Measurements from ENCODE around the gene SLC12A3. TPM values are rescaled to one million over a fixed set of nuclear protein-coding genes. Genes with fewer than 3 reads are reported as not detected.

Gene SLC12A3
- total RNA-seq, 1 experiment from 2014 or later: not detected

DNA sequence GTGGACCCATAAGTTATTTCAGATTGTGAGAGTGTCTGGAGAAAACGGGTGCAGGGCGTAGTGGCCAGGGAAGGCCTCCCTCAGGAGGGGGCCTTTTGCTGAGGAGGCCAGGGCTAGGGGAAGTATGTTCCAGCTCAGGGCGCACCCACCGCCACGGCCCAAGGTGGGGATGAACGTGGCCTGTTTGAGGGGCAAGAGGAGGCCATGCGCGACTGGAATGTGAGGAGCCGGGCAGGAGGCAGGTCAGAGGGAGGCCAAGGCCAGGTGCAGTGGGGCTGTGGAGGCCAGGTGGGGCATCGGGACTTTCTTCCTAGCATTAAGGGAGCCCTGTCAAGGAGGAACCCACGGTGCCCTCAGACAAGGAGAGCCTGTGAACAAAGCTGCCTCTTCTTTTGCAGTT, 26.7 kb downstream of the SLC12A3 start:
- no peak for ATAC-seq

DNA sequence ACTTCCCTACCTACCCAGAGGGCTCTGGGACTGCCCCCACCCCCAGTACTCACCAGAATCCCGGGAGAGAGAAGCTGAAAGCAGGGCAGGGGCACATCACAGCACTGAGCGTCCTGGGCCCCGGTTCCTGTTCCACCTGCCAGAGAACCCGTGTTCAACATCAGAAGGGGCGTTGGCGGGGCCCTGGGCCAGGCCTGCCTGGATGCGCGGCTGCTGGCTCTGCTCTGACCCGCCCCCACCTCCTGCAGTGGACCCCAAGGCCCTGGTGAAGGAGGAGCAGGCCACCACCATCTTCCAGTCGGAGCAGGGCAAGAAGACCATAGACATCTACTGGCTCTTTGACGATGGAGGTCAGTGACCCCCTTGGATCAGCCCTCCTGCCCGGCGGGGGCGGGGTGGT, 27.7 kb downstream of the SLC12A3 start:
- no peaks in the 10 kb centered on the region for H3K27me3 Mint-ChIP-seq (ENCODE audit: low read depth)
- H3K4me1 Mint-ChIP-seq: no peaks in the 10 kb centered on the region
- ChIA-PET POLR2A (no interaction called here), CTCF (interaction anchor here (2.2 kb wide), 1 partner anchor 23 kb away, joined by 8 read pairs; no protein-coding TSS in a partner anchor)
- no peaks in the 10 kb centered on the region for H3K9me3 Mint-ChIP-seq
- H3K27ac Mint-ChIP-seq: no peak overlapping the region
- no peaks in the 10 kb centered on the region for H3K36me3 Mint-ChIP-seq
- DNase-seq (ENCODE audit: low spot score): no peak
- H3K4me3 Mint-ChIP-seq: no peak overlapping the region
- no peak for ATAC-seq
- TF ChIP-seq, protein P1, sequence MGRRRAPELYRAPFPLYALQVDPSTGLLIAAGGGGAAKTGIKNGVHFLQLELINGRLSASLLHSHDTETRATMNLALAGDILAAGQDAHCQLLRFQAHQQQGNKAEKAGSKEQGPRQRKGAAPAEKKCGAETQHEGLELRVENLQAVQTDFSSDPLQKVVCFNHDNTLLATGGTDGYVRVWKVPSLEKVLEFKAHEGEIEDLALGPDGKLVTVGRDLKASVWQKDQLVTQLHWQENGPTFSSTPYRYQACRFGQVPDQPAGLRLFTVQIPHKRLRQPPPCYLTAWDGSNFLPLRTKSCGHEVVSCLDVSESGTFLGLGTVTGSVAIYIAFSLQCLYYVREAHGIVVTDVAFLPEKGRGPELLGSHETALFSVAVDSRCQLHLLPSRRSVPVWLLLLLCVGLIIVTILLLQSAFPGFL (CRISPR knock-in tag; IDR thresholded peaks at IDR 0.05; ENCODE audit: borderline replicate concordance): no peak
- TF ChIP-seq CREB1 (CRISPR knock-in tag; IDR thresholded peaks at IDR 0.05) (no peak), SMAD3 (CRISPR knock-in tag; IDR thresholded peaks at IDR 0.05; ENCODE audit: borderline replicate concordance) (no peak), ZNF138 (CRISPR knock-in tag; conservative IDR thresholded peaks at IDR 0.05) (no peak), ZMAT4 (CRISPR knock-in tag; IDR thresholded peaks at IDR 0.05) (no peak), SOX15 (CRISPR knock-in tag; IDR thresholded peaks at IDR 0.05) (no peak), ZNF219 (CRISPR knock-in tag; IDR thresholded peaks at IDR 0.05; ENCODE audit: borderline replicate concordance) (no peak), JAZF1 (CRISPR knock-in tag; IDR thresholded peaks at IDR 0.05) (no peak)
- TF ChIP-seq, protein P2, sequence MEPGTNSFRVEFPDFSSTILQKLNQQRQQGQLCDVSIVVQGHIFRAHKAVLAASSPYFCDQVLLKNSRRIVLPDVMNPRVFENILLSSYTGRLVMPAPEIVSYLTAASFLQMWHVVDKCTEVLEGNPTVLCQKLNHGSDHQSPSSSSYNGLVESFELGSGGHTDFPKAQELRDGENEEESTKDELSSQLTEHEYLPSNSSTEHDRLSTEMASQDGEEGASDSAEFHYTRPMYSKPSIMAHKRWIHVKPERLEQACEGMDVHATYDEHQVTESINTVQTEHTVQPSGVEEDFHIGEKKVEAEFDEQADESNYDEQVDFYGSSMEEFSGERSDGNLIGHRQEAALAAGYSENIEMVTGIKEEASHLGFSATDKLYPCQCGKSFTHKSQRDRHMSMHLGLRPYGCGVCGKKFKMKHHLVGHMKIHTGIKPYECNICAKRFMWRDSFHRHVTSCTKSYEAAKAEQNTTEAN (CRISPR knock-in tag; IDR thresholded peaks at IDR 0.05): no peak
- TF ChIP-seq, protein P3, sequence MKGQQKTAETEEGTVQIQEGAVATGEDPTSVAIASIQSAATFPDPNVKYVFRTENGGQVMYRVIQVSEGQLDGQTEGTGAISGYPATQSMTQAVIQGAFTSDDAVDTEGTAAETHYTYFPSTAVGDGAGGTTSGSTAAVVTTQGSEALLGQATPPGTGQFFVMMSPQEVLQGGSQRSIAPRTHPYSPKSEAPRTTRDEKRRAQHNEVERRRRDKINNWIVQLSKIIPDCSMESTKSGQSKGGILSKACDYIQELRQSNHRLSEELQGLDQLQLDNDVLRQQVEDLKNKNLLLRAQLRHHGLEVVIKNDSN (CRISPR knock-in tag; IDR thresholded peaks at IDR 0.05): no peak

More for the DNA sequence above, 26.7 kb downstream of the SLC12A3 start:
- Mint-ChIP-seq H3K27me3 (ENCODE audit: low read depth) (no peaks in the 10 kb centered on the region), H3K4me3 (no peak overlapping the region), H3K9me3 (no peaks in the 10 kb centered on the region), H3K36me3 (no peaks in the 10 kb centered on the region), H3K27ac (no peak overlapping the region), H3K4me1 (no peaks in the 10 kb centered on the region)
- DNase-seq (ENCODE audit: low spot score): no peak
- POLR2A ChIA-PET: no interaction called here
- CTCF ChIA-PET: no interaction called here
- TF ChIP-seq FOXK1 (CRISPR knock-in tag; IDR thresholded peaks at IDR 0.05) (no peak), NFYB (CRISPR knock-in tag; conservative IDR thresholded peaks at IDR 0.05; ENCODE audit: low read depth) (no peak), EMX1 (CRISPR knock-in tag; IDR thresholded peaks at IDR 0.05) (no peak), ATF2 (CRISPR knock-in tag; IDR thresholded peaks at IDR 0.05; ENCODE audit: borderline replicate concordance, low read depth) (no peak), TEAD4 (CRISPR knock-in tag; IDR thresholded peaks at IDR 0.05) (no peak), ZNF671 (CRISPR knock-in tag; IDR thresholded peaks at IDR 0.05) (no peak)
- TF ChIP-seq, protein P4, sequence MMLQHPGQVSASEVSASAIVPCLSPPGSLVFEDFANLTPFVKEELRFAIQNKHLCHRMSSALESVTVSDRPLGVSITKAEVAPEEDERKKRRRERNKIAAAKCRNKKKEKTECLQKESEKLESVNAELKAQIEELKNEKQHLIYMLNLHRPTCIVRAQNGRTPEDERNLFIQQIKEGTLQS (CRISPR knock-in tag; conservative IDR thresholded peaks at IDR 0.05): no peak
- TF ChIP-seq, protein P5, sequence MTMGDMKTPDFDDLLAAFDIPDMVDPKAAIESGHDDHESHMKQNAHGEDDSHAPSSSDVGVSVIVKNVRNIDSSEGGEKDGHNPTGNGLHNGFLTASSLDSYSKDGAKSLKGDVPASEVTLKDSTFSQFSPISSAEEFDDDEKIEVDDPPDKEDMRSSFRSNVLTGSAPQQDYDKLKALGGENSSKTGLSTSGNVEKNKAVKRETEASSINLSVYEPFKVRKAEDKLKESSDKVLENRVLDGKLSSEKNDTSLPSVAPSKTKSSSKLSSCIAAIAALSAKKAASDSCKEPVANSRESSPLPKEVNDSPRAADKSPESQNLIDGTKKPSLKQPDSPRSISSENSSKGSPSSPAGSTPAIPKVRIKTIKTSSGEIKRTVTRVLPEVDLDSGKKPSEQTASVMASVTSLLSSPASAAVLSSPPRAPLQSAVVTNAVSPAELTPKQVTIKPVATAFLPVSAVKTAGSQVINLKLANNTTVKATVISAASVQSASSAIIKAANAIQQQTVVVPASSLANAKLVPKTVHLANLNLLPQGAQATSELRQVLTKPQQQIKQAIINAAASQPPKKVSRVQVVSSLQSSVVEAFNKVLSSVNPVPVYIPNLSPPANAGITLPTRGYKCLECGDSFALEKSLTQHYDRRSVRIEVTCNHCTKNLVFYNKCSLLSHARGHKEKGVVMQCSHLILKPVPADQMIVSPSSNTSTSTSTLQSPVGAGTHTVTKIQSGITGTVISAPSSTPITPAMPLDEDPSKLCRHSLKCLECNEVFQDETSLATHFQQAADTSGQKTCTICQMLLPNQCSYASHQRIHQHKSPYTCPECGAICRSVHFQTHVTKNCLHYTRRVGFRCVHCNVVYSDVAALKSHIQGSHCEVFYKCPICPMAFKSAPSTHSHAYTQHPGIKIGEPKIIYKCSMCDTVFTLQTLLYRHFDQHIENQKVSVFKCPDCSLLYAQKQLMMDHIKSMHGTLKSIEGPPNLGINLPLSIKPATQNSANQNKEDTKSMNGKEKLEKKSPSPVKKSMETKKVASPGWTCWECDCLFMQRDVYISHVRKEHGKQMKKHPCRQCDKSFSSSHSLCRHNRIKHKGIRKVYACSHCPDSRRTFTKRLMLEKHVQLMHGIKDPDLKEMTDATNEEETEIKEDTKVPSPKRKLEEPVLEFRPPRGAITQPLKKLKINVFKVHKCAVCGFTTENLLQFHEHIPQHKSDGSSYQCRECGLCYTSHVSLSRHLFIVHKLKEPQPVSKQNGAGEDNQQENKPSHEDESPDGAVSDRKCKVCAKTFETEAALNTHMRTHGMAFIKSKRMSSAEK (CRISPR knock-in tag; IDR thresholded peaks at IDR 0.05; ENCODE audit: borderline replicate concordance): no peak
- TF ChIP-seq, protein P6, sequence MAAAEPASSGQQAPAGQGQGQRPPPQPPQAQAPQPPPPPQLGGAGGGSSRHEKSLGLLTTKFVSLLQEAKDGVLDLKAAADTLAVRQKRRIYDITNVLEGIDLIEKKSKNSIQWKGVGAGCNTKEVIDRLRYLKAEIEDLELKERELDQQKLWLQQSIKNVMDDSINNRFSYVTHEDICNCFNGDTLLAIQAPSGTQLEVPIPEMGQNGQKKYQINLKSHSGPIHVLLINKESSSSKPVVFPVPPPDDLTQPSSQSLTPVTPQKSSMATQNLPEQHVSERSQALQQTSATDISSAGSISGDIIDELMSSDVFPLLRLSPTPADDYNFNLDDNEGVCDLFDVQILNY (CRISPR knock-in tag; IDR thresholded peaks at IDR 0.05): no peak

Measured in WTC11 (cell line).